HG02981 (cell line): ENCODE data around the gene ATPAF1.

Source experiments
- ATAC-seq: cut with Tn5 transposase; IDR thresholded peaks from one replicate; pipeline ENCODE4 v1.9.1; 2021; ENCODE audit warnings: mild to moderate bottlenecking, moderate library complexity; ENCODE audit not compliant: unreplicated experiment

ATPAF1 gene

GRCh38 chr1:46617108-46617800, 50.9 kb downstream of the ATPAF1 start:
- ATAC-seq = no peak

GRCh38 chr1:46616277-46617107, 51.7 kb downstream of the ATPAF1 start, which contains the start of gene MOB3C:
Gene MOB3C (minus strand): TSS chr1:46616811. CDS start chr1:46613321, 3,490 bp downstream.
- peak; percentile 63 for ATAC-seq

GRCh38 chr1:46615735-46616134, 52.4 kb downstream of the ATPAF1 start:
- ATAC-seq = no peak

DNA sequence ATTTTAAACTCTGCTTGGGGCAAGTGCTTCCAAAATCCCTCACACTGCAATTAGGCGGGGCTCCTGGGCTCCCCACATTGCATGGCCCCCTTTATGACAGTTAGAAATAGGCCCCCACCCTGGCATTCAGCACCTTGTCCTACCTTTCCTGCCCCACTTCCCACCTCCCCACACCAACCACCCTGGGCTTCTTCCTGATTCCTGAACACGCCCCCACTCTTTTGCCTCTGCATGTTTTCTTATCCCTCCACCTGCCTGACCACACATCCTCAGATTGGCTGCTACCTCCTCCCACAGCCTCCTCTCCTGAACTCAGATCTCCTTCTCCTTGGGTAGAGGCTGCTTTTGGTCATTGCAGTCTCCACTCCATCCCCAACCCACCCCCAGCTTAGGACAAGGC, 53.1 kb downstream of the ATPAF1 start:
- ATAC-seq = no peak

- no peak for ATAC-seq
Measured at GRCh38 chr1:46614604-46614984, 53.6 kb downstream of the ATPAF1 start.

DNA sequence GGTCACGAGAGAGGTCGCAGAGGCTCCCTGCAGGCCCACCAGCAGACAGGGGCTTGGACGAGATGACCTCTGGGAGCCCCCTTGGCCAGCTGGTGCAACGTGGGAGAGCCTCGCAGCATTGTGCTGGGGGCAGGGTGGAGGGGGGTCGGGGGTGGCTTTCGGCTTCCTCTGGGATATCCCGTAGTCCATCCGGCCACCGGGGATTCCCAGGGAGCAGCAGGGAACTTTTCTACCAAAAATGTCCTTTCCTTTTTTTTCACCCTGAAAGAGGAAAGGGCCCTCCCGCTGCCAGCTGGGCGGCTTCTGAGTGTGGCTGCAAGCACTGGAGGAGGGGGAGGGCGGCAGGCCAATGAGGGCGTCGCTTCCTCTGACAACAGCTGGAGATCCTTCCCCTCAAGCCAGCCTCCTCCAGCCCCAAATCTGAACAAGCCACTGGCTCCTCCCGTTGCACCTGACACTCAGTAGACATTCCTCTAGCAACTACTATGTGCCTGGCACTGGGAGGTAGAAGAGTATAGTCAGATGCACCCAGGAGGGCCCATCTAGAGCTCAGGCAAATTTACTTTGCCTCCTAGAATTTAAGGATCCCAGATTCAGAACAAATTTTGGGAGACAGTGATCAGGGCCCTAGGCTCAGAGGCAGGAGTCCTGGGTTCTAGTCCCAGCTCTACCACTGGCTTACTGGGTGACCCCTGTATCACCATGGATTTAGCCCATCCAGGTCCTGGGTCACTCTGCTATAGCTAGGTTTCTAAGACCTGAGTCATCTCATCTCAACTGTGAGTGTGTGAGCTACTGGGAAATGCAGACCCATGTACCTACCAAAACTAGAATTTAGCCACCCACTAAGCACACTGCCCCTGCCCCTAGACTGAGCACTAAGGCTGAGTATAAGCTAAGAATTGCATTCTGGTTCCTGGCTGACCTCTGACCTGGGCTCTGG, 54.2 kb downstream of the ATPAF1 start:
- peak; percentile 47 for ATAC-seq

- ATAC-seq = no peak
Measured at GRCh38 chr1:46612937-46613660, 55.1 kb downstream of the ATPAF1 start.

- ATAC-seq = no peak
Measured at GRCh38 chr1:46611691-46612221, 56.4 kb downstream of the ATPAF1 start.

DNA sequence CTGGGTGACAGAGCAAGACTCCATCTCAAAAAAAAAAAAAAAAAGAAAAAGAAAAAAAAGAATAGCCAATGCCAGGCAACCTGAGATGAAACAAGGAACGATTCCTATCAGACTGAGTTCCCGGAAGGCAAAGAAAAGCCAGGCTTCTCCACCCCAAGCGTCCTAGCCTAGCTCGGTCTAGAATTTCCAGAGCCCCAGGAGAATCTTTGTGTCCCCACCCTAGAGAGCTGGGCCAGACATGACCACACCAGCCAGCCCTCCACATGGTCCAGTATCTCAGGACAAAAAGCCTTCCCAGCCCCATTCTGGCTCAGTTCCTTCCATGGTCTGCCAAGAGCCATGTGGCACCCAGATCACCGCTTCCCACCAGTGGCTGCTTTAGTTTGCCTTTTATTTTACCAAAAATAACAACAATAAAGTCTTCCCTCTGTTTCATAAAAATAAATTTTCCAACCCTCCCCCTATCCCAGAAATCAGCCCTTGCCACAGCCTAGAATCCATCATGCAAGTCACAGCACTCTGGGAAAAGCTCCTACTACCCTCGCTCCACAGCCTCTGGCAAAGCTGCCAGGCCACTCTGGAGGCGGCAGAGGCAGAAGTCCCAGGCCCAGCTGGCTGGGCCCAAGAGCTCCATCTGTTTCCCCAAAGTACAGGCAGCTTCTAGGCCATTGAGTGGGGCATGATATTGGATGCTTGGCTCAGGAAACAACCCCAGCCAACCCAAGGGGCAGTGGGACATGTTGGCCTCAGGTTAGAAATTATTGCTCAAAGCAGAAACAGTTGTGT, 60.6 kb downstream of the ATPAF1 start:
- no peak for ATAC-seq

DNA sequence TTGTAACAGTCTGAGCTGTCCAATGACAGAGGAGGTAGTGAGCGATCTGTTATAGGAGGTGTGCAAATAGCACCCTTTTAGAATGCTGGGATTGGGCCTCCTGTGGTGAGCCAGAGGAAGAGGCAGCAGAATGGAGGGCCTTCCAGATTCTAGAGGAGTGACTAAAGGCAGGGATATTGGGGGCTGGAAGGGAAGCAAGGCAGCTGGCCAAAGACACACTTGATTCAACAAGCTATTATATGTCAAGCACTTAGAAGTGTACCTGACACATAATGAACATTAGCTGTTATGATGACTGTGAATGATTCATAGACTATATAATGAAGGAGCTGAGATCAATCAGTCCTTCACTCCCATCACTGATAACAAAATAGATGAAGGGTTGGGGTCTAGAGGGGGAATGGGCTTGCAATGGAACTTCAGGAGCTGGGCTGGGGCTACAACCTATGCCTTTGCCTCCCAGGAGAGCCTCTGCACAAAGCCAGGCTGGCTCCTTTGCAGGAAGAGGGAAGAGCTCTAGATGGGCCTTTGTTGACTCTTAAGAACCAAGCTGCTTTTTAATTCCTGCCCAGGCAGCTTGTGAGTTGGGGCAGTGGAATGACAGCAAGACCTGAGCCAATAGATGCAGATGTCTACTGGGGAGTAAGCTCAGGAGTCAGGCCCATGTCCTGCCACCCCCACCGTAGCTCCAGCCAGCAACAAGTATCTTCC, 61.8 kb downstream of the ATPAF1 start:
- no peak for ATAC-seq

DNA sequence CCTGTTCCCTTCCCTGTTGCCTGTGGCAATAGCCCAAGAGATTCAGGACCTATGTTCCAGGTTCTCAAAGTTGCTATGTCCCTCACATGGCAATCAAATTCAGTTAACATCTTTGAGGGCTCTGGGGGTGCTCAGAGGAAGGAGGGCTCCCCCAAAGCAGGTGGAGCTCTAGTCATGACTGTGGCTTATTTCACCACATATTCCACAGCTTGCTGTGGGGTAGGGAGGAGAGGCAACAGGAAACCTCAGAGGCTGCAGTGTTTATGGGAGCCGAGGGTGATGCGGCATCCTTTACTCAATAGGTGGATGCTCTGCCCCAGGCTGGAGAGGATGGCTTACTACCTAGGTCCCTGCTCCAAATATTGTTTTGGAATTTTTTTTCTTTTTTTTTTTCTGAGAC, 62.9 kb downstream of the ATPAF1 start:
- no peak for ATAC-seq

DNA sequence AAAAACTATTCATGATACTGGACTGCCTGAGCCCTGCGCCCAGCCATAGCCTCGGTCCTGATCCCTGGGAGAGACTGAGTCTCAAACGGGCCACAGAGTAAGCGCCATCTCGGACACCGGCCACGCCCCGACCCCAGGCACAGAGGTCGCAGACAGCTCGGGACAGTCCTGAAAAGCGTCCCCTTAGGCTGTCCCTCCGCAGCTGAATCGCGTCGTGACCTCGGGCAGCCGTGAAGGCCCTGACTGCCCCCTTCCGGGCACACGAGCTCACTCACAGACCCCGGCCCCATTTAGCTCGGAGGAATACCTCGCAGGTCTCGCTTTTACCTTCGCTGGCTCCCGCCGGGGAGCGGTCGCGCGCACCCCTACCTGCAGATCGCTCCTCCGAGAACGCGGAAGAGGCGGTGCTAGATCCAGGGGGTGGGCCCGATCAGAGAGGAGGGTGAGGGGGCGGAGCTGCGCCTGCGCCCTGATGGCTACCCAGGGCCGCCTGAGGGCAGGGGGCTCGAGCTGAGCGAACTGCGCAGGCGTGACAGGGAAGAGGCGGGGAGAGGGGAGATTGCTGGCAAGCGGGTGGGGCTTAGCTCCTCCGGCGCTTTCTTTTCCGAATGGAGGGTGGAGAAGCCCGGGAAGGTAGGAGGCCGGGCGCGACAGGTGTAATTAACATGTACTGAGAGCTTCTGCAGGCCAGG, 64.2 kb downstream of the ATPAF1 start, which contains the start of gene MKNK1:
MKNK1 (minus strand) TSS at position 411 of the 692 bp plus-strand sequence. CDS start 20,941 bp downstream, outside the sequence.
- ATAC-seq = peak; percentile 97

DNA sequence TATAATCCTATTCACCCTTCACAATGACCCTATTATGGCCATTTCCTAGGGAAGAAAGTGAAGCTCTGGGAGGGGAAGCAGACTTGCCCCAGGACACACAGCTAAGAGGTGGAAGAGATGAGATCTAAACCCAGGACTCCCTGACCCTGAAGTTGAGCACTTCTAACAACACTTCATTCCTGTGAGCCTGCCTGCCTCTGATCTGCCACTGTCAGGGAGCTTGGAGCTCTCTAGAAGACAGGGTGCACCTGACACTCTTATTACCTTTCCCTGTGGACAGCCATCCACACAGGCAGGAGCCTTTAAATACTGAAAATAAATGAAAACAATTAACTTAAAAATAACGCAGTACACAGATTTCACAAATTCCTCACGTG, 64.7 kb downstream of the ATPAF1 start:
- no peak for ATAC-seq

- no peak for ATAC-seq
Measured at GRCh38 chr1:46601257-46602007, 66.7 kb downstream of the ATPAF1 start.

DNA sequence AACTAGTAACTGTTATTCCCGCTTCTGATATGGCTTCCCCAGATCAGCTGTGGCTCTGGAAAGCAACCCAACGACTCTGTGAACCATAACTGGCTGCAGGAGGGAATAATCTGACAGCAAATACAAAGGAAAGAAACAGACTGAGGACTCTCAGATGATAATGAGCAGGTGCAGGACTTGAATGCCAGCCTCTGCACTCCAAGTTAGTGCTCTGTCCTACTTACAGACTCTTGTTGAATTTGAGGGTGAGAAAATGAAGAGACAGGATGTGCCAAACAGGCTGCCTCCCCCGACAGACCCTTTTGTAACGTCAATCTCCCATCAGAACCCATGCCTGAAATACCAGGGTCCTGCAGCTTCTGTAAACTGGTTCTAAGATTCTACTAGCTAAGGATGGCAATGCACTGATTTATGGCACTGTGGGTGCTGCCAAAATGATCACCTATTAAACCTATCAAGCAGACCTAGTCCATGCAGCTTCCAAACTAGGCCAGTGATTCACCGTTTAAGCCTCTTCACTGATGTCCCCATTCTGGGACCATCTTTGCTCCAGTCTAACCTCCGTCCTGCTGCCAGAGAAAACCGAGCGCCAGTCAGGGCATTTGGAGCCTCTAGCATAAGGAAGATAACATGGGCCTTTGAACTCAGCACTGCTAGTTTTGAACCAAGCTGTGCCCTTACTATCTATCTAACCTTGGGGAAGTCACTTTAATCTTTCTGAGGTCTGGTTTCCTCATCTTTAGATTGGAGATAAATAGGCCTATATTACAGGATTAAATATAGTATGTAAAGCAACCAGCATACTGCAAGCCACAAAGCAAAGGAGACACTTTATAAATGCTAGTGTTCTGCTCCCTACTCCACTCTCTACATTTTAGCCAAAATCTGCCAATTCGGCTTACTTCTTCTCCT, 68.8 kb downstream of the ATPAF1 start:
- ATAC-seq = no peak

GRCh38 chr1:46596846-46597245, 71.3 kb downstream of the ATPAF1 start:
- no peak for ATAC-seq
